ENCODE measurements around the gene GSTA3.

The GSTA3 gene

DNA sequence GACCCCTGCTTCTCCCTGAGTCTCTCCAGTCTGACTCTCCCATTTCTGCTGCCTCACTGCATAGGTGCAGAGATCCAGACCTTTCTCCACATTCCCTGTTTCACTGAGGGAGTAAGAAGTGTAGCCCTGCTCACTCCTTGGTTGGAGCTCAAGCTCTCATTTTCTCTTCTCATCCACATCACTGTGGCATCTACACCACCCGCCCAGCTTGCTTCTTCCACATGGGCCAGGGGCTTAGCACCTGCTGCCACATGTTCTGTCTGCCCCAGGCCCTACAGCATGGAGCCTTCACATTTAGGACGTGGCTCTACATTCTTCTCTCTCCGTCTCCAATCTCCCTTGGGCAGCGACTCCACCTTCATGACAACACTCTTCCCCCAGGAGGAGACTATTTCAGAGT is 60.4 kb downstream of the GSTA3 start:
- DNase-seq = no peak
